H1 (cell line): ENCODE data around the gene PTPRD.

ENCODE experiments used
- ATF2 ChIP-seq: IDR thresholded peaks from 2 replicates; pipeline ENCODE4 v1.6.1; 2012; ENCODE audit warnings: low read length, inconsistent platforms
- CEBPB ChIP-seq: IDR thresholded peaks from 2 replicates; pipeline ENCODE4 v1.6.1; 2012; ENCODE audit warnings: low read depth, low read length
- CTBP2 ChIP-seq: IDR thresholded peaks from 2 replicates; pipeline ENCODE4 v1.7.0; 2011; ENCODE audit warnings: borderline replicate concordance, mild to moderate bottlenecking, moderate library complexity, mixed read lengths, low read length; ENCODE audit not compliant: insufficient read depth, insufficient read length
- CTCF ChIP-seq, 3 experiments: IDR thresholded peaks; 1 replicate in 2 of 3; 2 replicates in 1 of 3; pipeline versions ENCODE4 v1.5.1 to v1.6.1; 2011; ENCODE audit warnings: low read length in 3 of 3, mild to moderate bottlenecking in 3 of 3, inconsistent platforms in 2 of 3, low read depth in 1 of 3, moderate library complexity in 1 of 3; ENCODE audit not compliant: insufficient read depth in 1 of 3; ENCODE audit errors: control extremely low read depth in 1 of 3
- EGR1 ChIP-seq: IDR thresholded peaks from 2 replicates; pipeline ENCODE4 v1.6.1; 2011; ENCODE audit warnings: low read depth, low read length, borderline replicate concordance
- GABPA ChIP-seq: IDR thresholded peaks from 2 replicates; pipeline ENCODE4 v1.6.1; 2011; ENCODE audit warnings: mild to moderate bottlenecking, low read length, moderate library complexity, borderline replicate concordance; ENCODE audit not compliant: insufficient read depth
- JUND ChIP-seq: IDR thresholded peaks from 2 replicates; pipeline ENCODE4 v1.6.1; 2011; ENCODE audit warnings: mild to moderate bottlenecking, improper control_type of control experiment, low read length
- POLR2AphosphoS5 ChIP-seq: IDR thresholded peaks from 2 replicates; pipeline ENCODE4 v1.6.1; 2011; ENCODE audit warnings: low read depth, low read length
- TAF1 ChIP-seq: IDR thresholded peaks from 2 replicates; pipeline ENCODE4 v1.6.1; 2011; ENCODE audit warnings: mild to moderate bottlenecking, low read depth, low read length
- TCF12 ChIP-seq: IDR thresholded peaks from 2 replicates; pipeline ENCODE4 v1.6.1; 2011; ENCODE audit warnings: low read depth, mild to moderate bottlenecking, low read length

- TF ChIP-seq CTCF (IDR thresholded peaks at IDR 0.05; ENCODE audit: control extremely low read depth in 1 of 3, insufficient read depth in 1 of 3, low read depth in 1 of 3, low read length in 3 of 3) (no peak), JUND (no peak), CTBP2 (no peak), ATF2 (no peak), TCF12 (no peak), POLR2AphosphoS5 (no peak), CEBPB (no peak), GABPA (no peak), EGR1 (no peak), TAF1 (no peak)
These were observed 2080.9 kb downstream of the PTPRD start for GRCh38 chr9:8531826-8532415.
